CD4-positive, alpha-beta memory T cell (primary cell): ENCODE data around the gene UGT1A10. TPM values are rescaled to one million over a fixed set of nuclear protein-coding genes. Genes with fewer than 3 reads are reported as not detected.
"Not testable (repeated sequence)": the region's sequence is repeated elsewhere in the genome, so short reads cannot be mapped to it uniquely, and the experiment has no call there.

ENCODE experiments used
- CTCF ChIA-PET: fragments of 350-600 bp; sonication (Branson Sonifier 250); formaldehyde crosslinking; loops from one replicate; lab custom pipeline; 2021; ENCODE audit warnings: inconsistent platforms; ENCODE audit not compliant: partially characterized antibody; lab: Charles Lee
- POLR2A ChIA-PET: fragments of 350-600 bp; sonication (Branson Sonifier 250); formaldehyde crosslinking; loops from one replicate; lab custom pipeline; 2021; ENCODE audit not compliant: partially characterized antibody; lab: Charles Lee
- DNase-seq, 5 donors: peaks; one replicate each; pipeline versions ENCODE4 v3.0.0 to v3.0.0-alpha.2; 2020 to 2022; ENCODE audit warnings: mixed read lengths in 1 of 5
- H3K27ac ChIP-seq: one replicate; pipeline ENCODE4 v1.7.0; 2013; ENCODE audit warnings: low read depth, low read length
- H3K27me3 ChIP-seq: 2 replicates; pipeline ENCODE4 v1.7.0; 2013; ENCODE audit warnings: mild to moderate bottlenecking, low read length, moderate library complexity; ENCODE audit not compliant: insufficient read depth
- H3K36me3 ChIP-seq: 2 replicates; pipeline ENCODE4 v1.7.0; 2013; ENCODE audit warnings: mild to moderate bottlenecking, low read length, moderate library complexity; ENCODE audit not compliant: insufficient read depth
- H3K4me1 ChIP-seq: 2 replicates; pipeline ENCODE4 v1.7.0; 2013; ENCODE audit warnings: mild to moderate bottlenecking, low read length, moderate library complexity; ENCODE audit not compliant: insufficient read depth
- H3K4me3 ChIP-seq, 2 donors: one replicate each; pipeline ENCODE4 v1.7.0; 2013; ENCODE audit warnings: low read length in 2 of 2, mild to moderate bottlenecking in 1 of 2
- H3K9me3 ChIP-seq, 2 donors: one replicate each; pipeline ENCODE4 v1.7.0; 2013; ENCODE audit warnings: low read length in 2 of 2, control low read depth in 1 of 2; ENCODE audit not compliant: control insufficient read depth in 1 of 2
- H3K27ac Mint-ChIP-seq, 7 donors: one replicate each; pipeline ENCODE4 v1.8.0; 2020 to 2021; ENCODE audit warnings: mixed read lengths in 7 of 7, mild to moderate bottlenecking in 6 of 7, inconsistent platforms in 3 of 7, moderate library complexity in 3 of 7
- H3K27me3 Mint-ChIP-seq, 2 donors: one replicate each; pipeline ENCODE4 v1.8.0; 2020 to 2021; ENCODE audit warnings: mixed read lengths in 2 of 2
- H3K36me3 Mint-ChIP-seq, 2 donors: one replicate each; pipeline ENCODE4 v1.8.0; 2020 to 2021; ENCODE audit warnings: mixed read lengths in 2 of 2, inconsistent platforms in 1 of 2, mild to moderate bottlenecking in 1 of 2
- H3K4me1 Mint-ChIP-seq, 4 donors: one replicate each; pipeline ENCODE4 v1.8.0; 2020 to 2021; ENCODE audit warnings: mixed read lengths in 4 of 4, mild to moderate bottlenecking in 1 of 4
- H3K4me3 Mint-ChIP-seq, 8 donors: one replicate each; pipeline ENCODE4 v1.8.0; 2020 to 2021; ENCODE audit warnings: mixed read lengths in 8 of 8, mild to moderate bottlenecking in 7 of 8, moderate library complexity in 6 of 8, inconsistent platforms in 3 of 8
- H3K9me3 Mint-ChIP-seq, 8 donors: one replicate each; pipeline ENCODE4 v1.8.0; 2020 to 2021; ENCODE audit warnings: mixed read lengths in 8 of 8, mild to moderate bottlenecking in 5 of 8, inconsistent platforms in 3 of 8, moderate library complexity in 1 of 8
- intact Hi-C: fragments of 100-400 bp; cut with micrococcal nuclease; formaldehyde crosslinking; loops from one replicate; pipeline ENCODE4 v1.15.1; 2023
- polyA plus RNA-seq, 2 donors: library from polyadenylated mRNA; unstranded; fragments of 300-500 nt; fragmentation: Illumina TruSeq; gene quantifications; one replicate each; pipeline ENCODE4 v1.2.3, GENCODE V29; 2021
- total RNA-seq, 2 experiments: library from RNA; stranded (reverse); gene quantifications; one replicate each; pipeline ENCODE4 v1.2.3, GENCODE V29; 2021

The UGT1A10 gene
- total and polyA plus RNA-seq, 4 experiments from 2014 or later = not detected

- POLR2A ChIA-PET = no interaction called here
- intact Hi-C loops = no loop called here
Observed at GRCh38 chr2:233627331-233628025, 8.8 kb upstream of the UGT1A10 start.

GRCh38 chr2:233638836-233639235 lies 2.6 kb downstream of the UGT1A10 start:
- Histone ChIP-seq H3K27me3 (no peaks in the 10 kb centered on the region), H3K36me3 (no peaks in the 10 kb centered on the region), H3K27ac (no peak overlapping the region), H3K4me1 (peaks cover 4% of the 10 kb centered on the region), H3K9me3 (no peaks in the 10 kb centered on the region), H3K4me3 (no peak overlapping the region)
- H3K36me3 Mint-ChIP-seq = no peaks in the 10 kb centered on the region
- H3K4me3 Mint-ChIP-seq = no peak overlapping the region
- DNase-seq = no peak
- H3K27ac Mint-ChIP-seq = no peak overlapping the region
- H3K9me3 Mint-ChIP-seq = peaks cover 0 to 11% (median 8%) of the 10 kb centered on the region in 8 donors
- peaks cover 6 to 9% (median 7%) of the 10 kb centered on the region in 4 donors for H3K4me1 Mint-ChIP-seq
- intact Hi-C loops = no loop called here
- ChIA-PET CTCF (no interaction called here), POLR2A (no interaction called here)
- H3K27me3 Mint-ChIP-seq = peaks cover 16 to 25% of the 10 kb centered on the region in 2 donors

More at GRCh38 chr2:233627331-233628025, 8.8 kb upstream of the UGT1A10 start:
- Histone ChIP-seq H3K27ac (no peak overlapping the region), H3K4me3 (no peak overlapping the region), H3K9me3 (no peaks in the 10 kb centered on the region), H3K27me3 (no peaks in the 10 kb centered on the region), H3K4me1 (no peaks in the 10 kb centered on the region), H3K36me3 (no peaks in the 10 kb centered on the region)
- CTCF ChIA-PET = no interaction called here
- DNase-seq = no peak
- Mint-ChIP-seq H3K4me1 (no peaks in the 10 kb centered on the region), H3K27ac (peak overlapping the region in 1 of 7 donors; percentile 33), H3K36me3 (peaks cover 0 to 2% of the 10 kb centered on the region in 2 donors), H3K9me3 (peaks cover 7 to 43% (median 27%) of the 10 kb centered on the region in 8 donors), H3K4me3 (no peak overlapping the region), H3K27me3 (peaks cover 25 to 35% of the 10 kb centered on the region in 2 donors)

GRCh38 chr2:233639860-233640259 lies 3.6 kb downstream of the UGT1A10 start:
- CTCF ChIA-PET = no interaction called here
- H3K27me3 Mint-ChIP-seq = peaks cover 14 to 21% of the 10 kb centered on the region in 2 donors

GRCh38 chr2:233643128-233643527 lies 6.9 kb downstream of the UGT1A10 start:
- H3K36me3 Mint-ChIP-seq = peaks cover 6 to 9% of the 10 kb centered on the region in 2 donors
- H3K9me3 ChIP-seq = no peaks in the 10 kb centered on the region
- peaks cover 2 to 37% (median 33%) of the 10 kb centered on the region in 8 donors for H3K9me3 Mint-ChIP-seq
- peaks cover 4% of the 10 kb centered on the region for H3K4me1 ChIP-seq
- ChIA-PET POLR2A (no interaction called here), CTCF (no interaction called here)
- H3K36me3 ChIP-seq = no peaks in the 10 kb centered on the region
- intact Hi-C loops = no loop called here
- H3K4me3 ChIP-seq = no peak overlapping the region
- no peak overlapping the region for H3K4me3 Mint-ChIP-seq
- no peak for DNase-seq
- H3K27me3 ChIP-seq = no peaks in the 10 kb centered on the region
- no peak overlapping the region for H3K27ac Mint-ChIP-seq
- peaks cover 11 to 15% of the 10 kb centered on the region in 2 donors for H3K27me3 Mint-ChIP-seq
- H3K27ac ChIP-seq = no peak overlapping the region
- H3K4me1 Mint-ChIP-seq = peaks cover 6 to 9% (median 7%) of the 10 kb centered on the region in 4 donors

More at GRCh38 chr2:233639860-233640259, 3.6 kb downstream of the UGT1A10 start:
- DNase-seq = peak in 2 of 5 donors; percentile 3 to 5
- no peaks in the 10 kb centered on the region for H3K36me3 ChIP-seq
- H3K27me3 ChIP-seq = no peaks in the 10 kb centered on the region
- no peak overlapping the region for H3K27ac Mint-ChIP-seq
- POLR2A ChIA-PET = no interaction called here
- H3K27ac ChIP-seq = no peak overlapping the region
- H3K9me3 Mint-ChIP-seq = peaks cover 0 to 14% (median 10%) of the 10 kb centered on the region in 8 donors
- H3K36me3 Mint-ChIP-seq = no peaks in the 10 kb centered on the region
- H3K4me1 Mint-ChIP-seq = peaks cover 6 to 9% (median 7%) of the 10 kb centered on the region in 4 donors
- no peak overlapping the region for H3K4me3 ChIP-seq
- no peak overlapping the region for H3K4me3 Mint-ChIP-seq
- H3K4me1 ChIP-seq = peaks cover 4% of the 10 kb centered on the region
- H3K9me3 ChIP-seq = no peaks in the 10 kb centered on the region
- intact Hi-C loops = no loop called here

GRCh38 chr2:233646033-233646432 lies 9.8 kb downstream of the UGT1A10 start:
- H3K27ac ChIP-seq, intact Hi-C loops, DNase-seq, H3K4me1 ChIP-seq, H3K27me3 ChIP-seq, H3K4me3 ChIP-seq, POLR2A ChIA-PET, H3K4me1 Mint-ChIP-seq, H3K36me3 Mint-ChIP-seq, CTCF ChIA-PET, H3K4me3 Mint-ChIP-seq, H3K27ac Mint-ChIP-seq, H3K9me3 ChIP-seq, H3K36me3 ChIP-seq: not testable (repeated sequence)
- Mint-ChIP-seq H3K27me3 (peaks cover 14 to 19% of the 10 kb centered on the region in 2 donors), H3K9me3 (peaks cover 2 to 40% (median 33%) of the 10 kb centered on the region in 8 donors)

GRCh38 chr2:233650981-233651380 lies 14.7 kb downstream of the UGT1A10 start:
- CTCF ChIA-PET = no interaction called here
- POLR2A ChIA-PET = no interaction called here
- peaks cover 6 to 9% of the 10 kb centered on the region in 2 donors for H3K36me3 Mint-ChIP-seq
- no peak overlapping the region for H3K4me3 Mint-ChIP-seq
- no peaks in the 10 kb centered on the region for H3K4me1 ChIP-seq
- H3K27me3 Mint-ChIP-seq = peaks cover 22 to 31% of the 10 kb centered on the region in 2 donors
- peaks cover 2 to 17% (median 14%) of the 10 kb centered on the region in 8 donors for H3K9me3 Mint-ChIP-seq
- no peaks in the 10 kb centered on the region for H3K4me1 Mint-ChIP-seq
- no peaks in the 10 kb centered on the region for H3K9me3 ChIP-seq
- no peak overlapping the region for H3K27ac Mint-ChIP-seq
- H3K27me3 ChIP-seq = no peaks in the 10 kb centered on the region
- no peak overlapping the region for H3K27ac ChIP-seq
- no peaks in the 10 kb centered on the region for H3K36me3 ChIP-seq
- DNase-seq = no peak
- intact Hi-C loops = no loop called here
- H3K4me3 ChIP-seq = no peak overlapping the region

GRCh38 chr2:233651430-233651829 lies 15.2 kb downstream of the UGT1A10 start:
- no peak for DNase-seq
- no peaks in the 10 kb centered on the region for H3K27me3 ChIP-seq
- H3K9me3 ChIP-seq = no peaks in the 10 kb centered on the region
- H3K27ac Mint-ChIP-seq = no peak overlapping the region
- peaks cover 5 to 7% of the 10 kb centered on the region in 2 donors for H3K36me3 Mint-ChIP-seq
- peaks cover under 1 to 15% (median 11%) of the 10 kb centered on the region in 8 donors for H3K9me3 Mint-ChIP-seq
- H3K4me3 Mint-ChIP-seq = no peak overlapping the region
- no peaks in the 10 kb centered on the region for H3K4me1 ChIP-seq
- peaks cover 0 to 1% (median 0%) of the 10 kb centered on the region in 4 donors for H3K4me1 Mint-ChIP-seq
- CTCF ChIA-PET = no interaction called here
- intact Hi-C loops = no loop called here
- POLR2A ChIA-PET = no interaction called here
- no peak overlapping the region for H3K4me3 ChIP-seq
- H3K27me3 Mint-ChIP-seq = peaks cover 22 to 30% of the 10 kb centered on the region in 2 donors
- no peak overlapping the region for H3K27ac ChIP-seq
- no peaks in the 10 kb centered on the region for H3K36me3 ChIP-seq
